Small intestine (tissue), 7 donors: ENCODE data around the gene OTOG. TPM values are rescaled to one million over a fixed set of nuclear protein-coding genes. Genes with fewer than 3 reads are reported as not detected.

ENCODE experiments used
- DNase-seq, 2 donors: peaks; one replicate each; pipeline versions ENCODE4 v3.0.0 to v3.0.0-alpha.2; 2013
- FAIRE-seq: peaks from 2 replicates; lab custom pipeline; 2012; peaks lifted over from hg19 to GRCh38; lab: Jason Lieb, UNC
- H3K27ac ChIP-seq, 3 donors: one replicate each; pipeline ENCODE4 v1.5.1; 2013; ENCODE audit warnings: low read length in 2 of 3, mild to moderate bottlenecking in 2 of 3, control low read depth in 1 of 3, inconsistent platforms in 1 of 3, low read depth in 1 of 3, moderate library complexity in 1 of 3
- H3K27me3 ChIP-seq, 3 donors: one replicate each; pipeline ENCODE4 v1.6.1; 2013; ENCODE audit warnings: low read length in 3 of 3, inconsistent platforms in 1 of 3; ENCODE audit not compliant: control insufficient read depth in 3 of 3, insufficient read depth in 3 of 3
- H3K36me3 ChIP-seq, 3 donors: one replicate each; pipeline ENCODE4 v1.6.1; 2013; ENCODE audit warnings: low read length in 3 of 3, inconsistent platforms in 1 of 3, low read depth in 1 of 3, mild to moderate bottlenecking in 1 of 3, moderate library complexity in 1 of 3; ENCODE audit not compliant: control insufficient read depth in 3 of 3, insufficient read depth in 2 of 3
- H3K4me1 ChIP-seq, 3 donors: one replicate each; pipeline ENCODE4 v1.6.1; 2013; ENCODE audit warnings: low read length in 2 of 3, inconsistent platforms in 1 of 3, low read depth in 1 of 3, mild to moderate bottlenecking in 1 of 3, moderate library complexity in 1 of 3; ENCODE audit not compliant: control insufficient read depth in 3 of 3, insufficient read depth in 2 of 3
- H3K4me3 ChIP-seq, 3 donors: one replicate each; pipeline ENCODE4 v1.5.1; 2013; ENCODE audit warnings: low read length in 3 of 3, control low read depth in 1 of 3, inconsistent platforms in 1 of 3, low read depth in 1 of 3, mild to moderate bottlenecking in 1 of 3, moderate library complexity in 1 of 3
- H3K9me3 ChIP-seq, 2 donors: one replicate each; pipeline ENCODE4 v1.6.1; 2013; ENCODE audit warnings: low read depth in 1 of 2, low read length in 1 of 2; ENCODE audit not compliant: control insufficient read depth in 2 of 2, insufficient read depth in 1 of 2
- WGBS, 3 donors: extraction: QIAGEN DNeasy Blood & Tissue Kit; methylation state at CpG; one replicate each; pipeline ENCODE4 v1.1.7; 2013; 5-methylcytosine and 5-hydroxymethylcytosine counted together
- polyA plus RNA-seq, 4 donors: library from polyadenylated mRNA; stranded (reverse) in 3 of 4; unstranded in 1 of 4; fragments of 200-250 nt in 3 of 4; fragments of 120-200 nt in 1 of 4; gene quantifications; one replicate each; pipeline versions ENCODE4 v1.2.1 to v1.2.3, GENCODE V29; 2013
- donor health status: healthy with polysubstance abuse.
- donor health status: control.
- donor health status: control.
- donor health status: Bipolar disorder and iron deficiency.
- donor health status: healthy.

The OTOG gene
- polyA plus RNA-seq, 4 donors = 0.04 TPM; not detected in 2

GRCh38 chr11:17546240-17546639, 819 bp upstream of the OTOG start:
- peaks cover 0 to 6% (median 0%) of the 10 kb centered on the region in 3 donors for H3K36me3 ChIP-seq
- DNase-seq (no peak), FAIRE-seq (no peak)
- no peak overlapping the region for H3K4me3 ChIP-seq
- H3K4me1 ChIP-seq = peaks cover 0 to 19% (median 0%) of the 10 kb centered on the region in 3 donors
- H3K9me3 ChIP-seq = no peaks in the 10 kb centered on the region
- 75 to 82% (median 80%) methylated on average over 2 of the region's 2 CpGs for WGBS, 3 donors
- no peak overlapping the region for H3K27ac ChIP-seq
- H3K27me3 ChIP-seq = peaks cover 0 to 8% (median 0%) of the 10 kb centered on the region in 3 donors

- 56 to 60% (median 58%) methylated on average over 7 to 9 of the region's 9 CpGs for WGBS, 3 donors
- DNase-seq = no peak
- Histone ChIP-seq H3K36me3 (peaks cover 0 to under 1% (median 0%) of the 10 kb centered on the region in 3 donors), H3K9me3 (no peaks in the 10 kb centered on the region), H3K27ac (no peak overlapping the region), H3K4me1 (peaks cover 0 to 13% (median 0%) of the 10 kb centered on the region in 3 donors), H3K4me3 (no peak overlapping the region), H3K27me3 (peaks cover 0 to 8% (median 0%) of the 10 kb centered on the region in 3 donors)
- FAIRE-seq = no peak
These were observed 873 bp downstream of the OTOG start for GRCh38 chr11:17547932-17548331.

- no peak for FAIRE-seq
- no peak overlapping the region for H3K27ac ChIP-seq
- H3K4me1 ChIP-seq = peaks cover 0 to 13% (median 0%) of the 10 kb centered on the region in 3 donors
- peaks cover 0 to 5% (median 0%) of the 10 kb centered on the region in 3 donors for H3K27me3 ChIP-seq
- no peaks in the 10 kb centered on the region for H3K36me3 ChIP-seq
- H3K4me3 ChIP-seq = no peak overlapping the region
- H3K9me3 ChIP-seq = no peaks in the 10 kb centered on the region
- DNase-seq = peak; percentile 21 to 46
- WGBS, 3 donors = 68 to 73% (median 71%) methylated on average over 6 of the region's 6 CpGs
These were observed 1.4 kb downstream of the OTOG start for GRCh38 chr11:17548444-17548843.

GRCh38 chr11:17550450-17551346, 3.6 kb downstream of the OTOG start:
- FAIRE-seq = no peak

GRCh38 chr11:17551347-17552040, 4.4 kb downstream of the OTOG start:
- Histone ChIP-seq H3K4me1 (peaks cover 0 to 13% (median 0%) of the 10 kb centered on the region in 3 donors), H3K4me3 (no peak overlapping the region), H3K27me3 (peaks cover 0 to 5% (median 0%) of the 10 kb centered on the region in 3 donors), H3K9me3 (no peaks in the 10 kb centered on the region), H3K27ac (no peak overlapping the region), H3K36me3 (no peaks in the 10 kb centered on the region)
- no peak for DNase-seq
- WGBS, 3 donors = 57 to 77% (median 57%) methylated on average over 7 of the region's 7 CpGs
- FAIRE-seq = no peak

More at GRCh38 chr11:17550450-17551346, 3.6 kb downstream of the OTOG start:
- H3K4me3 ChIP-seq = no peak overlapping the region
- H3K36me3 ChIP-seq = no peaks in the 10 kb centered on the region
- peaks cover 0 to 5% (median 0%) of the 10 kb centered on the region in 3 donors for H3K27me3 ChIP-seq
- no peak for DNase-seq
- H3K27ac ChIP-seq = no peak overlapping the region
- 60 to 63% (median 62%) methylated on average over 12 of the region's 12 CpGs for WGBS, 3 donors
- peaks cover 0 to 13% (median 0%) of the 10 kb centered on the region in 3 donors for H3K4me1 ChIP-seq
- H3K9me3 ChIP-seq = no peaks in the 10 kb centered on the region

- FAIRE-seq = no peak
These were observed 4.9 kb downstream of the OTOG start for GRCh38 chr11:17552041-17552355.

GRCh38 chr11:17552392-17553248, 5.6 kb downstream of the OTOG start:
- Histone ChIP-seq H3K4me3 (no peak overlapping the region), H3K4me1 (peaks cover 0 to 5% (median 0%) of the 10 kb centered on the region in 3 donors), H3K27ac (no peak overlapping the region), H3K9me3 (no peaks in the 10 kb centered on the region), H3K27me3 (peaks cover 0 to 3% (median 0%) of the 10 kb centered on the region in 3 donors), H3K36me3 (no peaks in the 10 kb centered on the region)
- FAIRE-seq = no peak
- DNase-seq = no peak
- WGBS, 3 donors = 80 to 87% (median 83%) methylated on average over 10 of the region's 10 CpGs

More at GRCh38 chr11:17552041-17552355, 4.9 kb downstream of the OTOG start:
- no peak overlapping the region for H3K27ac ChIP-seq
- no peaks in the 10 kb centered on the region for H3K36me3 ChIP-seq
- 79 to 87% (median 84%) methylated on average over 4 of the region's 4 CpGs for WGBS, 3 donors
- H3K4me1 ChIP-seq = peaks cover 0 to 11% (median 0%) of the 10 kb centered on the region in 3 donors
- no peak overlapping the region for H3K4me3 ChIP-seq
- H3K9me3 ChIP-seq = no peaks in the 10 kb centered on the region
- H3K27me3 ChIP-seq = peaks cover 0 to 3% (median 0%) of the 10 kb centered on the region in 3 donors
- no peak for DNase-seq

- Histone ChIP-seq H3K27me3 (peaks cover 0 to 3% (median 0%) of the 10 kb centered on the region in 3 donors), H3K4me1 (no peaks in the 10 kb centered on the region), H3K9me3 (no peaks in the 10 kb centered on the region), H3K36me3 (no peaks in the 10 kb centered on the region), H3K27ac (no peak overlapping the region), H3K4me3 (no peak overlapping the region)
- FAIRE-seq = no peak
- 89 to 95% (median 90%) methylated on average over 7 of the region's 7 CpGs for WGBS, 3 donors
- DNase-seq = no peak
These were observed 6.1 kb downstream of the OTOG start for GRCh38 chr11:17553249-17553546.
